ENCODE measurements around the gene KDM4B.
A peak's percentile ranks its signal among the peaks of the same experiment; 100 is the strongest.

KDM4B gene

GRCh38 chr19:4955274-4955673, 13.6 kb upstream of the KDM4B start:
- Histone ChIP-seq H3K4me3 (no peak overlapping the region), H3K27ac (no peak overlapping the region)
- no peak for DNase-seq (ENCODE audit: low spot score)

GRCh38 chr19:4957981-4958380, 10.9 kb upstream of the KDM4B start:
- DNase-seq (ENCODE audit: low spot score): no peak
- no peak for TF ChIP-seq CTCF (IDR thresholded peaks at IDR 0.05)
- H3K27ac ChIP-seq: no peak overlapping the region

More at GRCh38 chr19:4955274-4955673, 13.6 kb upstream of the KDM4B start:
- no peak for TF ChIP-seq CTCF (IDR thresholded peaks at IDR 0.05)

GRCh38 chr19:4962085-4962619, 6.8 kb upstream of the KDM4B start:
- Histone ChIP-seq H3K27ac (no peak overlapping the region), H3K4me3 (no peak overlapping the region)
- TF ChIP-seq CTCF (IDR thresholded peaks at IDR 0.05): no peak
- DNase-seq (ENCODE audit: low spot score): no peak

More at GRCh38 chr19:4957981-4958380, 10.9 kb upstream of the KDM4B start:
- no peak overlapping the region for H3K4me3 ChIP-seq

GRCh38 chr19:4965061-4965460, 3.9 kb upstream of the KDM4B start:
- Histone ChIP-seq H3K4me3 (no peak overlapping the region), H3K27ac (no peak overlapping the region)
- no peak for DNase-seq (ENCODE audit: low spot score)
- TF ChIP-seq CTCF (IDR thresholded peaks at IDR 0.05): no peak

- no peak for DNase-seq (ENCODE audit: low spot score)
- no peak for TF ChIP-seq CTCF (IDR thresholded peaks at IDR 0.05)
- Histone ChIP-seq H3K27ac (no peak overlapping the region), H3K4me3 (no peak overlapping the region)
Measured at GRCh38 chr19:4966591-4966990, 2.3 kb upstream of the KDM4B start.

GRCh38 chr19:4967738-4968461, 1.0 kb upstream of the KDM4B start:
- Histone ChIP-seq H3K4me3 (peak overlapping the region; percentile 58), H3K27ac (peak overlapping the region; percentile 28 to 77)
- no peak for TF ChIP-seq CTCF (IDR thresholded peaks at IDR 0.05)
- DNase-seq (ENCODE audit: low spot score): peak; percentile 72

- H3K27ac ChIP-seq: peak overlapping the region; percentile 41 to 91
- H3K4me3 ChIP-seq: peak overlapping the region; percentile 90
- no peak for TF ChIP-seq CTCF (IDR thresholded peaks at IDR 0.05)
- DNase-seq (ENCODE audit: low spot score): peak; percentile 71
Measured at GRCh38 chr19:4969292-4969771, 419 bp downstream of the KDM4B start.
